H1 (cell line): ENCODE results near the gene MTPN. TPM values are rescaled to one million over a fixed set of nuclear protein-coding genes. Genes with fewer than 3 reads are reported as not detected.

Experiments used
- CTCF ChIA-PET: fragments of 300-600 bp; sonication (Branson Sonifier 250); formaldehyde crosslinking; loops from one replicate; lab custom pipeline; 2021; ENCODE audit not compliant: partially characterized antibody; lab: Charles Lee
- POLR2A ChIA-PET: fragments of 300-600 bp; sonication (Branson Sonifier 250); formaldehyde crosslinking; loops from one replicate; lab custom pipeline; 2021; ENCODE audit warnings: inconsistent platforms; ENCODE audit not compliant: partially characterized antibody; lab: Charles Lee
- DNase-seq, 2 experiments: peaks; one replicate each; pipeline versions ENCODE4 v3.0.0 to v3.0.0-alpha.2; 2010 to 2022; ENCODE audit warnings: low spot score in 2 of 2, low read depth in 1 of 2, mixed read lengths in 1 of 2
- FAIRE-seq: peaks from 2 replicates; lab custom pipeline; 2011; peaks lifted over from hg19 to GRCh38; lab: Jason Lieb, UNC
- H2AFZ ChIP-seq: 2 replicates; pipeline ENCODE4 v1.8.1; 2012; ENCODE audit warnings: low read length, inconsistent platforms
- H2AK5ac ChIP-seq: 2 replicates; pipeline ENCODE4 v1.6.1; 2013; ENCODE audit warnings: low read depth, low read length
- H2BK120ac ChIP-seq: replicated peaks from 2 replicates; pipeline ENCODE3; 2013; ENCODE audit warnings: low read depth, low read length, inconsistent platforms
- H2BK12ac ChIP-seq: 2 replicates; pipeline ENCODE4 v1.6.1; 2013; ENCODE audit warnings: low read depth, low read length
- H2BK15ac ChIP-seq: 2 replicates; pipeline ENCODE4 v1.6.1; 2013; ENCODE audit warnings: low read length
- H2BK20ac ChIP-seq: 2 replicates; pipeline ENCODE4 v1.6.1; 2013; ENCODE audit warnings: low read length
- H2BK5ac ChIP-seq: 2 replicates; pipeline ENCODE4 v1.6.1; 2013; ENCODE audit warnings: low read depth, low read length
- H3K14ac ChIP-seq: 2 replicates; pipeline ENCODE4 v1.6.1; 2013; ENCODE audit warnings: inconsistent platforms; ENCODE audit not compliant: insufficient read length
- H3K18ac ChIP-seq: 2 replicates; pipeline ENCODE4 v1.6.1; 2013; ENCODE audit warnings: low read length; ENCODE audit errors: extremely low read depth
- H3K23ac ChIP-seq: 2 replicates; pipeline ENCODE4 v1.6.1; 2013; ENCODE audit warnings: inconsistent platforms; ENCODE audit not compliant: insufficient read length
- H3K23me2 ChIP-seq: 2 replicates; pipeline ENCODE4 v1.6.1; 2013; ENCODE audit warnings: low read depth, low read length
- H3K27ac ChIP-seq: 2 replicates; pipeline ENCODE4 v1.6.1; 2011; ENCODE audit warnings: low read depth, low read length, inconsistent platforms
- H3K27me3 ChIP-seq, 4 experiments: replicated peaks in 1 of 4; 1 replicate in 1 of 4; 2 replicates in 3 of 4; pipeline versions ENCODE4 v1.6.1 to v1.8.1; 2011 to 2013; ENCODE audit warnings: low read length in 3 of 4, mild to moderate bottlenecking in 3 of 4, inconsistent platforms in 2 of 4, mixed read lengths in 2 of 4, moderate library complexity in 1 of 4; ENCODE audit not compliant: control insufficient read depth in 3 of 4, insufficient read depth in 3 of 4; ENCODE audit errors: extremely low read depth in 1 of 4
- H3K36me3 ChIP-seq, 4 experiments: 2 replicates each; pipeline versions ENCODE4 v1.6.1 to v1.8.1; 2011 to 2013; ENCODE audit warnings: mild to moderate bottlenecking in 4 of 4, low read length in 3 of 4, moderate library complexity in 2 of 4, control low read depth in 1 of 4, inconsistent platforms in 1 of 4; ENCODE audit not compliant: insufficient read depth in 4 of 4, control insufficient read depth in 2 of 4
- H3K4ac ChIP-seq: replicated peaks from 2 replicates; pipeline ENCODE3; 2013; ENCODE audit warnings: low read length, low read depth, mixed read lengths, inconsistent platforms; ENCODE audit not compliant: insufficient read length
- H3K4me1 ChIP-seq, 4 experiments: replicated peaks in 1 of 4; 1 replicate in 1 of 4; 2 replicates in 3 of 4; pipeline versions ENCODE4 v1.6.1 to v1.8.1; 2011 to 2013; ENCODE audit warnings: low read length in 3 of 4, inconsistent platforms in 2 of 4, mixed read lengths in 1 of 4; ENCODE audit not compliant: insufficient read depth in 4 of 4, control insufficient read depth in 3 of 4
- H3K4me2 ChIP-seq, 2 experiments: 2 replicates each; pipeline versions ENCODE4 v1.6.1 to v1.8.1; 2011 to 2013; ENCODE audit warnings: low read depth in 2 of 2, low read length in 2 of 2, control low read depth in 1 of 2, inconsistent platforms in 1 of 2, mild to moderate bottlenecking in 1 of 2; ENCODE audit not compliant: insufficient read depth in 1 of 2
- H3K4me3 ChIP-seq, 4 experiments: fragments of 200-600, 300-600 bp in 1 of 4; sonication (generic), shearing (Covaris generic), sonication (Bioruptor Twin) in 1 of 4; 2 replicates each; pipeline versions ENCODE4 v1.5.1 to v1.8.1; 2011 to 2016; ENCODE audit warnings: low read length in 4 of 4, low read depth in 3 of 4, control low read depth in 2 of 4, inconsistent platforms in 2 of 4, mild to moderate bottlenecking in 2 of 4, mixed read lengths in 1 of 4, moderate library complexity in 1 of 4; ENCODE audit not compliant: insufficient read depth in 2 of 4; ENCODE audit errors: extremely low read depth in 1 of 4
- H3K56ac ChIP-seq: replicated peaks from 2 replicates; pipeline ENCODE3; 2013; ENCODE audit warnings: low read depth, mild to moderate bottlenecking, mixed read lengths, low read length, inconsistent platforms; ENCODE audit not compliant: insufficient read length
- H3K79me1 ChIP-seq: 2 replicates; pipeline ENCODE4 v1.6.1; 2013; ENCODE audit warnings: low read depth, low read length, control low read depth
- H3K79me2 ChIP-seq, 2 experiments: 2 replicates each; pipeline versions ENCODE4 v1.6.1 to v1.8.1; 2012 to 2013; ENCODE audit warnings: low read length in 2 of 2, mild to moderate bottlenecking in 2 of 2, inconsistent platforms in 1 of 2; ENCODE audit not compliant: insufficient read depth in 2 of 2, control insufficient read depth in 1 of 2
- H3K9ac ChIP-seq, 4 experiments: replicated peaks in 1 of 4; 1 replicate in 1 of 4; 2 replicates in 3 of 4; pipeline versions ENCODE4 v1.6.1 to v1.8.1; 2011 to 2013; ENCODE audit warnings: low read depth in 3 of 4, low read length in 3 of 4, control low read depth in 2 of 4, mild to moderate bottlenecking in 2 of 4, moderate library complexity in 2 of 4, inconsistent platforms in 1 of 4; ENCODE audit errors: extremely low read depth in 1 of 4
- H3K9me3 ChIP-seq, 2 experiments: 2 replicates each; pipeline versions ENCODE4 v1.6.1 to v1.8.1; 2012 to 2013; ENCODE audit warnings: mild to moderate bottlenecking in 2 of 2, moderate library complexity in 2 of 2, control low read depth in 1 of 2, inconsistent platforms in 1 of 2, low read depth in 1 of 2, low read length in 1 of 2, mixed read lengths in 1 of 2; ENCODE audit not compliant: insufficient read depth in 2 of 2
- H4K20me1 ChIP-seq, 2 experiments: replicated peaks in 1 of 2; 2 replicates each; pipeline versions ENCODE3 to v1.8.1; 2011 to 2013; ENCODE audit warnings: inconsistent platforms in 2 of 2, low read length in 2 of 2, mild to moderate bottlenecking in 1 of 2; ENCODE audit not compliant: insufficient read depth in 2 of 2, control insufficient read depth in 1 of 2
- H4K5ac ChIP-seq: 2 replicates; pipeline ENCODE4 v1.6.1; 2013; ENCODE audit warnings: low read length, low read depth, mixed read lengths, inconsistent platforms; ENCODE audit not compliant: insufficient read length
- H4K8ac ChIP-seq: 2 replicates; pipeline ENCODE4 v1.8.0; 2013; ENCODE audit warnings: mild to moderate bottlenecking, moderate library complexity, low read length, inconsistent platforms; ENCODE audit not compliant: insufficient read depth; ENCODE audit errors: extremely low read depth
- H4K91ac ChIP-seq: replicated peaks from 2 replicates; pipeline ENCODE3; 2013; ENCODE audit warnings: low read length, mixed read lengths, inconsistent platforms; ENCODE audit not compliant: insufficient read length
- CBX5 ChIP-seq: fragments of 300-800, 300-1000 bp; sonication (generic); IDR thresholded peaks from 2 replicates; pipeline ENCODE4 v1.7.1; 2016; ENCODE audit warnings: antibody characterized with exemption, low read length, low read depth
- CEBPB ChIP-seq: IDR thresholded peaks from 2 replicates; pipeline ENCODE4 v1.6.1; 2012; ENCODE audit warnings: low read depth, low read length
- CREB1 ChIP-seq: IDR thresholded peaks from 2 replicates; pipeline ENCODE4 v1.6.1; 2012; ENCODE audit warnings: inconsistent platforms
- EP300 ChIP-seq, 2 experiments: IDR thresholded peaks; 1 replicate in 1 of 2; 2 replicates in 1 of 2; pipeline ENCODE4 v1.6.1; 2011 to 2012; ENCODE audit warnings: low read depth in 2 of 2, low read length in 2 of 2, mild to moderate bottlenecking in 2 of 2, borderline replicate concordance in 1 of 2, inconsistent platforms in 1 of 2, moderate library complexity in 1 of 2
- KDM1A ChIP-seq: fragments of 200-600, 300-600 bp; sonication (generic); IDR thresholded peaks from 2 replicates; pipeline ENCODE4 v1.7.1; 2016; ENCODE audit warnings: mild to moderate bottlenecking, low read length, borderline replicate concordance
- MAFK ChIP-seq: IDR thresholded peaks from 2 replicates; pipeline ENCODE4 v1.6.1; 2012; ENCODE audit warnings: low read depth, mild to moderate bottlenecking, improper control_type of control experiment, low read length
- RNF2 ChIP-seq: fragments of 200-900, 300-1000 bp; sonication (generic); IDR thresholded peaks from 2 replicates; pipeline ENCODE4 v1.7.1; 2016; ENCODE audit warnings: borderline replicate concordance, low read depth, mild to moderate bottlenecking, antibody characterized with exemption, low read length; ENCODE audit not compliant: poor library complexity, severe bottlenecking; ENCODE audit errors: missing control alignments
- SIN3A ChIP-seq, 2 experiments: IDR thresholded peaks in 1 of 2; conservative IDR thresholded peaks in 1 of 2; 2 replicates each; pipeline ENCODE4 v1.6.1; 2011 to 2012; ENCODE audit warnings: low read length in 2 of 2, improper control_type of control experiment in 1 of 2, low read depth in 1 of 2, mild to moderate bottlenecking in 1 of 2
- TCF12 ChIP-seq: IDR thresholded peaks from 2 replicates; pipeline ENCODE4 v1.6.1; 2011; ENCODE audit warnings: low read depth, mild to moderate bottlenecking, low read length
- WGBS, 2 experiments: shearing (Covaris generic) in 1 of 2; methylation state at CpG; one replicate each; pipeline versions ENCODE4 v1.1.6 to v1.1.7; 2013 to 2015; ENCODE audit warnings: low lambda C conversion rate in 2 of 2, mixed read lengths in 2 of 2, inconsistent platforms in 1 of 2, low coverage in 1 of 2, missing lambda C conversion rate in 1 of 2; ENCODE audit not compliant: insufficient replicate concordance in 2 of 2, insufficient coverage in 1 of 2, insufficient read length in 1 of 2; ENCODE audit errors: extremely low coverage in 1 of 2, missing lambda C conversion rate in 1 of 2; 5-methylcytosine and 5-hydroxymethylcytosine counted together
- polyA plus RNA-seq, 7 experiments: library from polyadenylated mRNA; depleted of rRNA in 3 of 7; stranded (reverse) in 5 of 7; unstranded in 2 of 7; fragments of >200 nt in 5 of 7; fragments of 200-250 nt in 2 of 7; gene quantifications; 1 replicate in 5 of 7; 2 replicates in 1 of 7; 4 replicates in 1 of 7; pipeline versions ENCODE4 v1.2.1 to v1.2.3, GENCODE V29; 2011 to 2013; ENCODE audit warnings: missing spikeins in 2 of 7, mixed read lengths in 2 of 7
- total RNA-seq: library from RNA; stranded (reverse); fragmentation: NEBNext Ultra II Directional; extraction: Animal tissue kit (Norgen Biotek cat#: 25700); gene quantifications from 2 replicates; pipeline ENCODE4 v1.2.1, GENCODE V29; 2021
- TF ChIP-seq, protein P1 (sequence below): IDR thresholded peaks from 2 replicates; pipeline ENCODE4 v1.6.1; 2012; ENCODE audit warnings: inconsistent platforms

MTPN gene
- total and polyA plus RNA-seq, 2 of the 8 experiments (the other 6 are each of a cell fraction or from before 2014, with no cell fraction given): 33.0 to 101 TPM

DNA sequence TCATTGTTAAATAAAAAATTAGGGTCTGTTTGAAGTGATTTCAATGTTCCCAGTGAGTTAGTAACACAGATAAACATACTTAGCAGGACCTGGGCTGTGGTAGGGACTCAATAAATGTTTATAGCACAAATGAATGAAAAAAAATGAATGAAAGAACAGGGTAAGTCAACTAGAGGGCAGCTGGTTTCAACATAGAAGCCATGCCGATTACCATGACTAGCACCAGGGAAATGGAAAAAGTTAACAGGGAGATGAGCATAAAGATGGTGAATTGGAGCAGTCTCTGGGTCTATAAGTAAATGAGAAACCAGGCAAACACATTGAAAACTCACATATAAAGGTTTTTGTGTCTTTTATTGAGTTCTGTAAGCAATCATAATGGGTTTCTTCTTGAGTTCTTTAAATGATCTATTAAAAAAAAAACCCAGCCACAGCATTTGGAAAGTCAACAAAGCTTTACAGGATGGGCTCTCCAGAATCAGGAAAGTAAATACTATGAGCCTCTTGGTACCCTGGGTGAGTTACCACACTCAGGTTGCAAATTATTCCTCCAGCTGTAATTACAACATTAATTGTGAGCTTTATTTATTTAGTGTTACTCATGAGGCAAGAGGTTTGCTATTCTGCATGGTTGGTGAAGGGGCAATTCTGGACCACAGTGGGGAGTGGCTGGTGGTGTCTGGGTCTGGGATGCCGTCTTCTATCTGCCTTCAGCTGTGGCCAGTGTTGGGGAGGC lies 46.1 kb upstream of the MTPN start:
- Histone ChIP-seq H3K9ac (no peak overlapping the region), H2BK12ac (no peak overlapping the region), H3K4me3 (no peak overlapping the region), H3K4ac (no peak overlapping the region), H3K14ac (no peak overlapping the region), H3K4me2 (no peak overlapping the region), H3K79me2 (no peaks in the 10 kb centered on the region), H4K20me1 (no peaks in the 10 kb centered on the region), H3K56ac (no peak overlapping the region), H3K79me1 (no peaks in the 10 kb centered on the region), H2AK5ac (no peak overlapping the region), H2BK20ac (no peak overlapping the region), H2BK5ac (no peak overlapping the region), H4K91ac (no peak overlapping the region), H3K27ac (no peak overlapping the region), H2BK120ac (no peak overlapping the region), H4K5ac (no peak overlapping the region), H3K4me1 (no peaks in the 10 kb centered on the region), H2BK15ac (no peak overlapping the region), H3K23me2 (no peaks in the 10 kb centered on the region), H3K27me3 (no peaks in the 10 kb centered on the region), H3K36me3 (no peaks in the 10 kb centered on the region), H3K9me3 (no peaks in the 10 kb centered on the region), H3K23ac (no peak overlapping the region), H4K8ac (no peak overlapping the region), H2AFZ (no peak overlapping the region), H3K18ac (no peak overlapping the region)
- no peak for FAIRE-seq
- ChIA-PET POLR2A (interaction anchor here (1.0 kb wide), 1 partner anchor 11 kb away, joined by 3 read pairs; no protein-coding TSS in a partner anchor), CTCF (interaction anchor here (0.7 to 2.6 kb wide), 3 partner anchors 10 to 17 kb away, joined by 3 to 9 read pairs (median 3); no protein-coding TSS in a partner anchor)
- TF ChIP-seq MAFK (no peak), SIN3A (conservative IDR thresholded peaks at IDR 0.05 in 1 of 2, IDR thresholded peaks at IDR 0.05 in 1 of 2; ENCODE audit: low read depth in 1 of 2, low read length in 2 of 2) (no peak), EP300 (IDR thresholded peaks at IDR 0.05; ENCODE audit: borderline replicate concordance in 1 of 2, low read depth in 2 of 2, low read length in 2 of 2) (no peak), KDM1A (no peak), TCF12 (no peak), RNF2 (no peak), CBX5 (no peak), CEBPB (no peak), CREB1 (no peak)
- TF ChIP-seq, protein P1, sequence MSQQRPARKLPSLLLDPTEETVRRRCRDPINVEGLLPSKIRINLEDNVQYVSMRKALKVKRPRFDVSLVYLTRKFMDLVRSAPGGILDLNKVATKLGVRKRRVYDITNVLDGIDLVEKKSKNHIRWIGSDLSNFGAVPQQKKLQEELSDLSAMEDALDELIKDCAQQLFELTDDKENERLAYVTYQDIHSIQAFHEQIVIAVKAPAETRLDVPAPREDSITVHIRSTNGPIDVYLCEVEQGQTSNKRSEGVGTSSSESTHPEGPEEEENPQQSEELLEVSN: no peak
- DNase-seq: no peak
- 92% methylated on average over 2 of the region's 2 CpGs; no CpG with 5 or more reads in 1 of the 2 experiments for WGBS, 2 experiments
